Natural killer cell (primary cell): ENCODE results near the gene PCGF2. TPM values are rescaled to one million over a fixed set of nuclear protein-coding genes. Genes with fewer than 3 reads are reported as not detected.
A peak's percentile ranks its signal among the peaks of the same experiment; 100 is the strongest.

ENCODE experiments used
- ATAC-seq, 3 donors: fragments of 150-1000 bp in 2 of 3; fragments of 200-7000 bp in 1 of 3; cut with Tn5 transposase; 1 replicate in 1 of 3; 2 replicates in 2 of 3; pipeline ENCODE4 v1.10.0; 2021; ENCODE audit warnings: mild to moderate bottlenecking in 2 of 3, moderate library complexity in 2 of 3
- DNase-seq, 2 donors: peaks; one replicate each; pipeline versions ENCODE4 v3.0.0 to v3.0.0-alpha.2; 2013 to 2021; ENCODE audit warnings: mixed read lengths in 1 of 2
- H3K27ac ChIP-seq: one replicate; pipeline ENCODE4 v1.5.1; 2013; ENCODE audit warnings: mild to moderate bottlenecking, low read length
- H3K27me3 ChIP-seq: one replicate; pipeline ENCODE4 v1.6.1; 2013; ENCODE audit warnings: low read length; ENCODE audit not compliant: control insufficient read depth, insufficient read depth
- H3K36me3 ChIP-seq: one replicate; pipeline ENCODE4 v1.6.1; 2013; ENCODE audit warnings: low read length; ENCODE audit not compliant: control insufficient read depth, insufficient read depth
- H3K4me1 ChIP-seq: one replicate; pipeline ENCODE4 v1.6.1; 2013; ENCODE audit warnings: low read length; ENCODE audit not compliant: control insufficient read depth, insufficient read depth
- H3K4me3 ChIP-seq: one replicate; pipeline ENCODE4 v1.5.1; 2013; ENCODE audit warnings: low read length
- H3K9me3 ChIP-seq: one replicate; pipeline ENCODE4 v1.6.1; 2013; ENCODE audit warnings: low read length; ENCODE audit not compliant: control insufficient read depth, insufficient read depth
- H3K27ac Mint-ChIP-seq, 2 donors: one replicate each; pipeline ENCODE4 v1.8.0; 2022; ENCODE audit warnings: mild to moderate bottlenecking in 2 of 2, mixed read lengths in 2 of 2, moderate library complexity in 1 of 2
- H3K27me3 Mint-ChIP-seq, 2 donors: one replicate each; pipeline ENCODE4 v1.8.0; 2022; ENCODE audit warnings: low read depth in 2 of 2, mixed read lengths in 2 of 2
- H3K36me3 Mint-ChIP-seq: one replicate; pipeline ENCODE4 v1.8.0; 2022; ENCODE audit warnings: mixed read lengths
- H3K4me1 Mint-ChIP-seq, 2 donors: one replicate each; pipeline ENCODE4 v1.8.0; 2022; ENCODE audit warnings: mixed read lengths in 2 of 2
- H3K4me3 Mint-ChIP-seq: one replicate; pipeline ENCODE4 v1.8.0; 2022; ENCODE audit warnings: mild to moderate bottlenecking, moderate library complexity, mixed read lengths
- H3K9me3 Mint-ChIP-seq, 2 donors: one replicate each; pipeline ENCODE4 v1.8.0; 2022; ENCODE audit warnings: mixed read lengths in 2 of 2
- CTCF ChIP-seq: fragments of 200-600 bp; IDR thresholded peaks from one replicate; pipeline ENCODE4 v1.8.0; 2022; ENCODE audit warnings: antibody characterized with exemption
- WGBS: methylation state at CpG from one replicate; pipeline ENCODE4 v1.1.7; 2013; ENCODE audit warnings: missing lambda C conversion rate; ENCODE audit not compliant: insufficient coverage; 5-methylcytosine and 5-hydroxymethylcytosine counted together
- intact Hi-C: fragments of 100-400 bp; cut with micrococcal nuclease; formaldehyde crosslinking; loops from one replicate; pipeline ENCODE4 v1.14.2; 2022
- total RNA-seq, 4 donors: library from RNA; stranded (reverse); fragments of 120-200 nt in 1 of 4; gene quantifications; one replicate each; pipeline versions ENCODE4 v1.2.3 to v1.2.4, GENCODE V29; 2013 to 2022

Gene PCGF2
- total RNA-seq, 3 donors from 2014 or later (not counting 1 experiment from before 2014, with no cell fraction given), result 0.12 TPM; not detected in 2

- peaks cover 49 to 59% of the 10 kb centered on the region in 2 donors for H3K4me1 Mint-ChIP-seq
- ATAC-seq, result no peak
- Histone ChIP-seq H3K4me1 (peaks cover 45% of the 10 kb centered on the region), H3K27ac (no peak overlapping the region), H3K9me3 (no peaks in the 10 kb centered on the region), H3K27me3 (no peaks in the 10 kb centered on the region), H3K36me3 (peaks cover 2% of the 10 kb centered on the region), H3K4me3 (no peak overlapping the region)
- DNase-seq, result peak in 1 of 2 donors; percentile 67
- H3K27ac Mint-ChIP-seq, result peak overlapping the region; percentile 89 to 93
- H3K4me3 Mint-ChIP-seq, result peak overlapping the region; percentile 7
- WGBS, result 81% methylated on average over 11 of the region's 15 CpGs
- H3K27me3 Mint-ChIP-seq, result no peaks in the 10 kb centered on the region
- no peaks in the 10 kb centered on the region for H3K9me3 Mint-ChIP-seq
- TF ChIP-seq CTCF, result no peak
- no peaks in the 10 kb centered on the region for H3K36me3 Mint-ChIP-seq
- intact Hi-C loops, result no loop called here
Measured at GRCh38 chr17:38733982-38734973, 13.9 kb downstream of the PCGF2 start.

- no peak for ATAC-seq
- Mint-ChIP-seq H3K27me3 (no peaks in the 10 kb centered on the region), H3K36me3 (no peaks in the 10 kb centered on the region), H3K9me3 (no peaks in the 10 kb centered on the region), H3K4me3 (peak overlapping the region; percentile 57), H3K27ac (peak overlapping the region; percentile 89 to 93), H3K4me1 (peaks cover 57 to 67% of the 10 kb centered on the region in 2 donors)
- WGBS, result 77% methylated on average over 9 of the region's 9 CpGs
- no peak for DNase-seq
- intact Hi-C loops, result no loop called here
- no peak overlapping the region for H3K4me3 ChIP-seq
- no peaks in the 10 kb centered on the region for H3K27me3 ChIP-seq
- H3K27ac ChIP-seq, result no peak overlapping the region
- TF ChIP-seq CTCF, result no peak
- no peaks in the 10 kb centered on the region for H3K9me3 ChIP-seq
- H3K4me1 ChIP-seq, result peaks cover 54% of the 10 kb centered on the region
- H3K36me3 ChIP-seq, result peaks cover 2% of the 10 kb centered on the region
Measured at GRCh38 chr17:38733282-38733981, 14.7 kb downstream of the PCGF2 start.

- Histone ChIP-seq H3K27me3 (no peaks in the 10 kb centered on the region), H3K4me3 (no peak overlapping the region), H3K4me1 (peaks cover 62% of the 10 kb centered on the region), H3K36me3 (peaks cover 2% of the 10 kb centered on the region), H3K27ac (no peak overlapping the region), H3K9me3 (no peaks in the 10 kb centered on the region)
- no peak for TF ChIP-seq CTCF
- intact Hi-C loops, result no loop called here
- H3K4me1 Mint-ChIP-seq, result peaks cover 65 to 75% of the 10 kb centered on the region in 2 donors
- no peak for DNase-seq
- WGBS, result 98% methylated on average over 7 of the region's 7 CpGs
- no peaks in the 10 kb centered on the region for H3K36me3 Mint-ChIP-seq
- peak overlapping the region; percentile 95 for H3K4me3 Mint-ChIP-seq
- no peaks in the 10 kb centered on the region for H3K27me3 Mint-ChIP-seq
- no peak for ATAC-seq
- no peaks in the 10 kb centered on the region for H3K9me3 Mint-ChIP-seq
- peak overlapping the region; percentile 89 to 93 for H3K27ac Mint-ChIP-seq
Measured at GRCh38 chr17:38732376-38733281, 15.5 kb downstream of the PCGF2 start.
